Uterus (tissue), 2 donors: ENCODE measurements around the gene CPT1A.

Experiments
- POLR2A ChIP-seq, 2 donors: fragments of 450-650 bp; IDR thresholded peaks; one replicate each; pipeline ENCODE4 v1.6.1; 2016; ENCODE audit warnings: antibody characterized with exemption in 2 of 2, mild to moderate bottlenecking in 1 of 2, moderate library complexity in 1 of 2
- TF ChIP-seq, protein P1 (sequence below), 4 experiments: fragments of 200-600 bp in 2 of 4; fragments of 450-650 bp in 2 of 4; sonication (generic) in 2 of 4; IDR thresholded peaks; one replicate each; pipeline ENCODE4 v1.5.1; 2016 to 2019; ENCODE audit warnings: antibody characterized with exemption in 4 of 4, mild to moderate bottlenecking in 2 of 4, moderate library complexity in 1 of 4

DNA sequence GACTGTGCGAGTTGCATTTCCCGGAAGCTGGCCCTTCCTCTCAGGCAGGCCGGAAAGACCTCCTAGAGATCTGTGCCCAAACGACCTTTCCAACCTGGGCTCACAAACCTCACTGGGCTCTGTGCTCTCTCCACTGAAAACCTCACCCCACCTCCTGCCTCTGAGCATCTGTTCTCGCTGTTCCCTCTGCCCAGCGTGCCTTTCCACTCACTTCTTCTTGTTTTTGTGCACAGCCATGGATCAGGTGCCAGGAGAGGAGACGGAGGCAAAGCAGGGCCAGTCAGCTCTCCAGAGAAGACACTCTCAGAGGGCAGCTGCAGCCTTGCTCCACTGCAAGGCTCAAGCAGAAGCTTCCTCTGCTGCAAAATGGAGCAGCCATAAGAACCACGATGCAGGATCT, 10.9 kb upstream of the CPT1A start:
- TF ChIP-seq, protein P1, sequence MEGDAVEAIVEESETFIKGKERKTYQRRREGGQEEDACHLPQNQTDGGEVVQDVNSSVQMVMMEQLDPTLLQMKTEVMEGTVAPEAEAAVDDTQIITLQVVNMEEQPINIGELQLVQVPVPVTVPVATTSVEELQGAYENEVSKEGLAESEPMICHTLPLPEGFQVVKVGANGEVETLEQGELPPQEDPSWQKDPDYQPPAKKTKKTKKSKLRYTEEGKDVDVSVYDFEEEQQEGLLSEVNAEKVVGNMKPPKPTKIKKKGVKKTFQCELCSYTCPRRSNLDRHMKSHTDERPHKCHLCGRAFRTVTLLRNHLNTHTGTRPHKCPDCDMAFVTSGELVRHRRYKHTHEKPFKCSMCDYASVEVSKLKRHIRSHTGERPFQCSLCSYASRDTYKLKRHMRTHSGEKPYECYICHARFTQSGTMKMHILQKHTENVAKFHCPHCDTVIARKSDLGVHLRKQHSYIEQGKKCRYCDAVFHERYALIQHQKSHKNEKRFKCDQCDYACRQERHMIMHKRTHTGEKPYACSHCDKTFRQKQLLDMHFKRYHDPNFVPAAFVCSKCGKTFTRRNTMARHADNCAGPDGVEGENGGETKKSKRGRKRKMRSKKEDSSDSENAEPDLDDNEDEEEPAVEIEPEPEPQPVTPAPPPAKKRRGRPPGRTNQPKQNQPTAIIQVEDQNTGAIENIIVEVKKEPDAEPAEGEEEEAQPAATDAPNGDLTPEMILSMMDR (IDR thresholded peaks at IDR 0.05): no peak
- no peak for TF ChIP-seq POLR2A (IDR thresholded peaks at IDR 0.05)
